Measurements from ENCODE around the gene ALPK3. TPM values are rescaled to one million over a fixed set of nuclear protein-coding genes. Genes with fewer than 3 reads are reported as not detected.
A peak's percentile ranks its signal among the peaks of the same experiment; 100 is the strongest.

The ALPK3 gene
- total RNA-seq, 6 experiments from 2014 or later = 0.05 to 0.60 (median 0.26) TPM

GRCh38 chr15:84819291-84819768, 2.2 kb downstream of the ALPK3 start:
- no peak overlapping the region for H3K4me3 Mint-ChIP-seq
- no peak for DNase-seq
- H3K9me3 Mint-ChIP-seq = no peaks in the 10 kb centered on the region
- no peak overlapping the region for H3K27ac Mint-ChIP-seq
- H3K36me3 Mint-ChIP-seq (ENCODE audit: low read depth) = no peaks in the 10 kb centered on the region
- peaks cover 7% of the 10 kb centered on the region for H3K27me3 Mint-ChIP-seq (ENCODE audit: insufficient read depth)
- TF ChIP-seq, protein P1, sequence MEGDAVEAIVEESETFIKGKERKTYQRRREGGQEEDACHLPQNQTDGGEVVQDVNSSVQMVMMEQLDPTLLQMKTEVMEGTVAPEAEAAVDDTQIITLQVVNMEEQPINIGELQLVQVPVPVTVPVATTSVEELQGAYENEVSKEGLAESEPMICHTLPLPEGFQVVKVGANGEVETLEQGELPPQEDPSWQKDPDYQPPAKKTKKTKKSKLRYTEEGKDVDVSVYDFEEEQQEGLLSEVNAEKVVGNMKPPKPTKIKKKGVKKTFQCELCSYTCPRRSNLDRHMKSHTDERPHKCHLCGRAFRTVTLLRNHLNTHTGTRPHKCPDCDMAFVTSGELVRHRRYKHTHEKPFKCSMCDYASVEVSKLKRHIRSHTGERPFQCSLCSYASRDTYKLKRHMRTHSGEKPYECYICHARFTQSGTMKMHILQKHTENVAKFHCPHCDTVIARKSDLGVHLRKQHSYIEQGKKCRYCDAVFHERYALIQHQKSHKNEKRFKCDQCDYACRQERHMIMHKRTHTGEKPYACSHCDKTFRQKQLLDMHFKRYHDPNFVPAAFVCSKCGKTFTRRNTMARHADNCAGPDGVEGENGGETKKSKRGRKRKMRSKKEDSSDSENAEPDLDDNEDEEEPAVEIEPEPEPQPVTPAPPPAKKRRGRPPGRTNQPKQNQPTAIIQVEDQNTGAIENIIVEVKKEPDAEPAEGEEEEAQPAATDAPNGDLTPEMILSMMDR (IDR thresholded peaks at IDR 0.05) = 0 out of 2 replicates have a peak, but pooled peaks have one; percentile 15
- peaks cover 14% of the 10 kb centered on the region for H3K4me1 Mint-ChIP-seq (ENCODE audit: low read depth)

DNA sequence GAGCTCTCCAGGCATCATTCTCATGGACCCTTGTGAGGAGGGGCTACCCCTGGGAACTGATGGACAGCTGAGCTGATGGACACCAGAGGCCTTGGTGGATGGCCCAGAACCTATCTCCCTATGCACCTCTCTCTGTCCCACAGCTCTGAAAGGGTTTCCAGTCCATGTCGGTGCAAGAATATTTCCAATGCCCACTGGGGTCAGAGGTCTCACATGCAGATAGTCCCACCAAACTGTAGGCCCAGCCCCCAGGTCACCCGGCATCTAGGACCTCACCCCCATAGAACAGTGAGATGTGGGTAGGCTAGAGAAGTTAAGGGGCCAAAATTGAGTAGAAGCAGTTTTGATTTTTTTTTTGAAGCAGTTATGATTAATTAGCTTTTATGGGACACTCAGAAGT, 2.6 kb downstream of the ALPK3 start:
- Mint-ChIP-seq H3K27ac (no peak overlapping the region), H3K4me1 (ENCODE audit: low read depth) (peaks cover 14% of the 10 kb centered on the region), H3K27me3 (ENCODE audit: insufficient read depth) (peaks cover 7% of the 10 kb centered on the region), H3K9me3 (no peaks in the 10 kb centered on the region), H3K36me3 (ENCODE audit: low read depth) (no peaks in the 10 kb centered on the region), H3K4me3 (no peak overlapping the region)
- DNase-seq = no peak
- TF ChIP-seq, protein P1 (IDR thresholded peaks at IDR 0.05) = no peak

GRCh38 chr15:84821501-84822021, 4.4 kb downstream of the ALPK3 start:
- H3K9me3 Mint-ChIP-seq = no peaks in the 10 kb centered on the region
- H3K27me3 Mint-ChIP-seq (ENCODE audit: insufficient read depth) = peaks cover 8% of the 10 kb centered on the region
- DNase-seq = no peak

GRCh38 chr15:84822653-84823281, 5.6 kb downstream of the ALPK3 start:
- no peak overlapping the region for H3K27ac Mint-ChIP-seq
- TF ChIP-seq, protein P1 (IDR thresholded peaks at IDR 0.05) = no peak
- H3K4me3 Mint-ChIP-seq = no peak overlapping the region
- DNase-seq = no peak
- H3K4me1 Mint-ChIP-seq (ENCODE audit: low read depth) = peaks cover 14% of the 10 kb centered on the region
- no peaks in the 10 kb centered on the region for H3K9me3 Mint-ChIP-seq
- peaks cover 8% of the 10 kb centered on the region for H3K27me3 Mint-ChIP-seq (ENCODE audit: insufficient read depth)
- H3K36me3 Mint-ChIP-seq (ENCODE audit: low read depth) = no peaks in the 10 kb centered on the region

More at GRCh38 chr15:84821501-84822021, 4.4 kb downstream of the ALPK3 start:
- no peak overlapping the region for H3K4me3 Mint-ChIP-seq
- H3K27ac Mint-ChIP-seq = no peak overlapping the region
- TF ChIP-seq, protein P1 (IDR thresholded peaks at IDR 0.05) = no peak
- H3K36me3 Mint-ChIP-seq (ENCODE audit: low read depth) = no peaks in the 10 kb centered on the region
- H3K4me1 Mint-ChIP-seq (ENCODE audit: low read depth) = peaks cover 14% of the 10 kb centered on the region

DNA sequence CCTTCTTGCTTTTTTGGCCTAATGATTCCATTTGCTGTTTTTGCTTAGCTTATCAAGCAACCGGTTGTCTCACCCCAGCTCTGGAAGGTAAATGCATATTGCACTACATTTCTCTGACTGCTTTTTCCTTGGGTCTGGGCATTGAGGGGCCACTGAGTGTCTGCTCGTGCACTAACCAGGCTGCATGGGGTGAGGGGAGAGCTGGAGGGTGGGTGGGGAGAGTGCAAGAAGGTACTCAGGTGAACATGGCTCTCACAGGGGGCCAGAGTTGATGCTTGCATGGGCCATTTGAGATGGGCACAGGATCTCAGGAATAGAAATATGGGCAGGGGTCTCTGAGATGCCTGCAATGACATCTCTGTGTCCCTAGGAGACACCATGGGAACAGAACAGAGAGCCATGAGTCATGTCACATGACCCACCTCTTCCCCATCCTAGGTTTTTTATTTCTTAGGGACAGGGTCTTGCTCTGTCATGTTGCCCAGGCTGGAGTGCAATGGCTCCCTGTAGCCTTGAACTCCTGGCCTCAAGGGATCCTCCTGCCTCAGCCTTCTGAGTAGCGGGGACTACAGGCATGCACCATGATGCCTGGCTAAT, 6.2 kb downstream of the ALPK3 start:
- Mint-ChIP-seq H3K27me3 (ENCODE audit: insufficient read depth) (peaks cover 10% of the 10 kb centered on the region), H3K4me1 (ENCODE audit: low read depth) (peaks cover 9% of the 10 kb centered on the region; the same call in 1 of the 2 replicates), H3K27ac (no peak overlapping the region), H3K4me3 (no peak overlapping the region), H3K36me3 (ENCODE audit: low read depth) (no peaks in the 10 kb centered on the region), H3K9me3 (no peaks in the 10 kb centered on the region)
- DNase-seq = no peak
- TF ChIP-seq, protein P1 (IDR thresholded peaks at IDR 0.05) = 0 out of 2 replicates have a peak, but pooled peaks have one; percentile 8

Data from HFFc6 (cell line).